ENCODE data around the gene CNTNAP5. TPM values are rescaled to one million over a fixed set of nuclear protein-coding genes. Genes with fewer than 3 reads are reported as not detected.

Gene CNTNAP5
- total RNA-seq, 1 experiment from 2014 or later, result not detected

GRCh38 chr2:124281541-124281940 lies 256.5 kb downstream of the CNTNAP5 start:
- POLR2A ChIA-PET (ENCODE audit: low non-redundant PET), result no interaction called here
- CTCF ChIA-PET, result no interaction called here
- H3K27ac ChIP-seq (ENCODE audit: low read depth, low read length, poor library complexity, severe bottlenecking), result no peak overlapping the region
- H3K9me3 ChIP-seq (ENCODE audit: low read depth, low read length, poor library complexity, severe bottlenecking), result no peaks in the 10 kb centered on the region
- no peaks in the 10 kb centered on the region for H3K27me3 ChIP-seq (replicated peaks; ENCODE audit: insufficient read depth, low read depth, low read length, poor library complexity)
- H3K36me3 ChIP-seq (ENCODE audit: insufficient read depth, low read length, poor library complexity, severe bottlenecking), result no peaks in the 10 kb centered on the region
- BruUV-seq (replicated peaks), result no TSS peak
- TF ChIP-seq, protein P1, sequence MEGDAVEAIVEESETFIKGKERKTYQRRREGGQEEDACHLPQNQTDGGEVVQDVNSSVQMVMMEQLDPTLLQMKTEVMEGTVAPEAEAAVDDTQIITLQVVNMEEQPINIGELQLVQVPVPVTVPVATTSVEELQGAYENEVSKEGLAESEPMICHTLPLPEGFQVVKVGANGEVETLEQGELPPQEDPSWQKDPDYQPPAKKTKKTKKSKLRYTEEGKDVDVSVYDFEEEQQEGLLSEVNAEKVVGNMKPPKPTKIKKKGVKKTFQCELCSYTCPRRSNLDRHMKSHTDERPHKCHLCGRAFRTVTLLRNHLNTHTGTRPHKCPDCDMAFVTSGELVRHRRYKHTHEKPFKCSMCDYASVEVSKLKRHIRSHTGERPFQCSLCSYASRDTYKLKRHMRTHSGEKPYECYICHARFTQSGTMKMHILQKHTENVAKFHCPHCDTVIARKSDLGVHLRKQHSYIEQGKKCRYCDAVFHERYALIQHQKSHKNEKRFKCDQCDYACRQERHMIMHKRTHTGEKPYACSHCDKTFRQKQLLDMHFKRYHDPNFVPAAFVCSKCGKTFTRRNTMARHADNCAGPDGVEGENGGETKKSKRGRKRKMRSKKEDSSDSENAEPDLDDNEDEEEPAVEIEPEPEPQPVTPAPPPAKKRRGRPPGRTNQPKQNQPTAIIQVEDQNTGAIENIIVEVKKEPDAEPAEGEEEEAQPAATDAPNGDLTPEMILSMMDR (conservative IDR thresholded peaks at IDR 0.05; ENCODE audit: low read depth, low read length), result no peak
- no peak for TF ChIP-seq EZH2 (IDR thresholded peaks at IDR 0.05; ENCODE audit: borderline replicate concordance, low read depth, low read length, poor library complexity, severe bottlenecking)
- no peak overlapping the region for H3K4me3 ChIP-seq (ENCODE audit: low read depth, low read length, poor library complexity, severe bottlenecking)
- no peaks in the 10 kb centered on the region for H3K4me1 ChIP-seq (ENCODE audit: insufficient read depth, low read length, poor library complexity, severe bottlenecking)
- DNase-seq (ENCODE audit: low spot score), result no peak
- intact Hi-C loops (cut with micrococcal nuclease; ENCODE audit: unreplicated experiment), result no loop called here

GRCh38 chr2:124283096-124283495 lies 258.0 kb downstream of the CNTNAP5 start:
- no TSS peak for BruUV-seq (replicated peaks)
- Histone ChIP-seq H3K36me3 (ENCODE audit: insufficient read depth, low read length, poor library complexity, severe bottlenecking) (no peaks in the 10 kb centered on the region), H3K27me3 (replicated peaks; ENCODE audit: insufficient read depth, low read depth, low read length, poor library complexity) (no peaks in the 10 kb centered on the region), H3K4me3 (ENCODE audit: low read depth, low read length, poor library complexity, severe bottlenecking) (no peak overlapping the region), H3K9me3 (ENCODE audit: low read depth, low read length, poor library complexity, severe bottlenecking) (no peaks in the 10 kb centered on the region), H3K4me1 (ENCODE audit: insufficient read depth, low read length, poor library complexity, severe bottlenecking) (no peaks in the 10 kb centered on the region), H3K27ac (ENCODE audit: low read depth, low read length, poor library complexity, severe bottlenecking) (no peak overlapping the region)
- ChIA-PET POLR2A (ENCODE audit: low non-redundant PET) (no interaction called here), CTCF (no interaction called here)
- no peak for TF ChIP-seq EZH2 (IDR thresholded peaks at IDR 0.05; ENCODE audit: borderline replicate concordance, low read depth, low read length, poor library complexity, severe bottlenecking)
- TF ChIP-seq, protein P1 (conservative IDR thresholded peaks at IDR 0.05; ENCODE audit: low read depth, low read length), result no peak
- intact Hi-C loops (cut with micrococcal nuclease; ENCODE audit: unreplicated experiment), result no loop called here
- no peak for DNase-seq (ENCODE audit: low spot score)

- H3K4me1 ChIP-seq (ENCODE audit: insufficient read depth, low read length, poor library complexity, severe bottlenecking), result no peaks in the 10 kb centered on the region
- ChIA-PET POLR2A (ENCODE audit: low non-redundant PET) (no interaction called here), CTCF (no interaction called here)
- peak; percentile 18 for DNase-seq (ENCODE audit: low spot score)
- no TSS peak for BruUV-seq (replicated peaks)
- H3K9me3 ChIP-seq (ENCODE audit: low read depth, low read length, poor library complexity, severe bottlenecking), result no peaks in the 10 kb centered on the region
- no peak for TF ChIP-seq EZH2 (IDR thresholded peaks at IDR 0.05; ENCODE audit: borderline replicate concordance, low read depth, low read length, poor library complexity, severe bottlenecking)
- TF ChIP-seq, protein P1 (conservative IDR thresholded peaks at IDR 0.05; ENCODE audit: low read depth, low read length), result no peak
- intact Hi-C loops (cut with micrococcal nuclease; ENCODE audit: unreplicated experiment), result no loop called here
- H3K27ac ChIP-seq (ENCODE audit: low read depth, low read length, poor library complexity, severe bottlenecking), result no peak overlapping the region
- H3K27me3 ChIP-seq (replicated peaks; ENCODE audit: insufficient read depth, low read depth, low read length, poor library complexity), result no peaks in the 10 kb centered on the region
- no peak overlapping the region for H3K4me3 ChIP-seq (ENCODE audit: low read depth, low read length, poor library complexity, severe bottlenecking)
- H3K36me3 ChIP-seq (ENCODE audit: insufficient read depth, low read length, poor library complexity, severe bottlenecking), result no peaks in the 10 kb centered on the region
Measured at GRCh38 chr2:124286089-124286783, 261.1 kb downstream of the CNTNAP5 start.
